Measurements from ENCODE around the gene GALK1.
"Not testable (repeated sequence)": the region's sequence is repeated elsewhere in the genome, so short reads cannot be mapped to it uniquely, and the experiment has no call there.

The GALK1 gene

DNA sequence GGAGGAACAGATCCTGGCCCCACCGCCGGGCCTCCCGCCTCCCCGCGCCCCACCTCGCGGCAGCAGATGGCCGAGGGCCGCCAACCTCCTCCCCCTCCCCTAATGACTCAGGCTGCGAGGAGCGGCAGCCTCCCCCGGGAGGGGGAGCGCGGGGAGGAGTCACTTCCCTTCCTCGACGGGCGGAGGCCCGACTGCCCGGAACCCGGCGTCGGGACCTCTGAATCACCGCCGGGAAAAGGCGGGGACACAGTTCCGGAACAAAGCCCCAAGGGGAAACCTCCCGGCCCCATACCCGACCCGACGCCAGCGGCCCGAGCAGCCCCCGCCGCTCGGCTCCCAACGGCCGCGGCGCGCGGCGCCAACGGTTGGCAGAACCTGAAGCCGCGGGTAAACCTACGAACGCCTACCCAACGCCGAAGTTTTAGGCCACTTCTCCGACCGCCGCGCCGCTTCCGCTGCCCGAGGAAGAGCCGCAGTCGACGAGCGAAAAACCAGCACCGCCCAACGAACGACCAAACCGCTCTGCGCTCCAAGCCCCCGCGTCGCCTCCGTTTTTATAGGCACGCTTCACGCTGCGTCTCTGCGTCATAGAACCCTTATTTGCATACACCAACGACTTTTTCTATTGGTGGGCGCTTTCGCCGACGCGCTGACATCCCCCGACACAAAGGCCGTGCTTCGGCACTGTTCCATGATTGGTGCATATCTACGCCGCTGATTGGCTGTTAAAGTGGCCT is 14.4 kb upstream of the GALK1 start (continued):
- TF ChIP-seq ISL1 (CRISPR knock-in tag; IDR thresholded peaks at IDR 0.05) (no peak), ZNF70 (CRISPR knock-in tag; IDR thresholded peaks at IDR 0.05) (peak; percentile 78), GLIS3 (CRISPR knock-in tag; IDR thresholded peaks at IDR 0.05) (no peak; the same call in 1 of the 2 replicates), OSR1 (CRISPR knock-in tag; IDR thresholded peaks at IDR 0.05) (no peak), RARB (CRISPR knock-in tag; IDR thresholded peaks at IDR 0.05) (peak; percentile 23; the same call in 1 of the 2 replicates), ZNF565 (CRISPR knock-in tag; conservative IDR thresholded peaks at IDR 0.05; ENCODE audit: low read depth) (0 out of 2 replicates have a peak, but pooled peaks have one; percentile 52), ZFP3 (CRISPR knock-in tag; IDR thresholded peaks at IDR 0.05) (no peak; the same call in 1 of the 2 replicates)
- TF ChIP-seq, protein P1, sequence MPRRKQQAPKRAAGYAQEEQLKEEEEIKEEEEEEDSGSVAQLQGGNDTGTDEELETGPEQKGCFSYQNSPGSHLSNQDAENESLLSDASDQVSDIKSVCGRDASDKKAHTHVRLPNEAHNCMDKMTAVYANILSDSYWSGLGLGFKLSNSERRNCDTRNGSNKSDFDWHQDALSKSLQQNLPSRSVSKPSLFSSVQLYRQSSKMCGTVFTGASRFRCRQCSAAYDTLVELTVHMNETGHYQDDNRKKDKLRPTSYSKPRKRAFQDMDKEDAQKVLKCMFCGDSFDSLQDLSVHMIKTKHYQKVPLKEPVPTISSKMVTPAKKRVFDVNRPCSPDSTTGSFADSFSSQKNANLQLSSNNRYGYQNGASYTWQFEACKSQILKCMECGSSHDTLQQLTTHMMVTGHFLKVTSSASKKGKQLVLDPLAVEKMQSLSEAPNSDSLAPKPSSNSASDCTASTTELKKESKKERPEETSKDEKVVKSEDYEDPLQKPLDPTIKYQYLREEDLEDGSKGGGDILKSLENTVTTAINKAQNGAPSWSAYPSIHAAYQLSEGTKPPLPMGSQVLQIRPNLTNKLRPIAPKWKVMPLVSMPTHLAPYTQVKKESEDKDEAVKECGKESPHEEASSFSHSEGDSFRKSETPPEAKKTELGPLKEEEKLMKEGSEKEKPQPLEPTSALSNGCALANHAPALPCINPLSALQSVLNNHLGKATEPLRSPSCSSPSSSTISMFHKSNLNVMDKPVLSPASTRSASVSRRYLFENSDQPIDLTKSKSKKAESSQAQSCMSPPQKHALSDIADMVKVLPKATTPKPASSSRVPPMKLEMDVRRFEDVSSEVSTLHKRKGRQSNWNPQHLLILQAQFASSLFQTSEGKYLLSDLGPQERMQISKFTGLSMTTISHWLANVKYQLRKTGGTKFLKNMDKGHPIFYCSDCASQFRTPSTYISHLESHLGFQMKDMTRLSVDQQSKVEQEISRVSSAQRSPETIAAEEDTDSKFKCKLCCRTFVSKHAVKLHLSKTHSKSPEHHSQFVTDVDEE (CRISPR knock-in tag; IDR thresholded peaks at IDR 0.05), result peak; percentile 16
- TF ChIP-seq, protein P2, sequence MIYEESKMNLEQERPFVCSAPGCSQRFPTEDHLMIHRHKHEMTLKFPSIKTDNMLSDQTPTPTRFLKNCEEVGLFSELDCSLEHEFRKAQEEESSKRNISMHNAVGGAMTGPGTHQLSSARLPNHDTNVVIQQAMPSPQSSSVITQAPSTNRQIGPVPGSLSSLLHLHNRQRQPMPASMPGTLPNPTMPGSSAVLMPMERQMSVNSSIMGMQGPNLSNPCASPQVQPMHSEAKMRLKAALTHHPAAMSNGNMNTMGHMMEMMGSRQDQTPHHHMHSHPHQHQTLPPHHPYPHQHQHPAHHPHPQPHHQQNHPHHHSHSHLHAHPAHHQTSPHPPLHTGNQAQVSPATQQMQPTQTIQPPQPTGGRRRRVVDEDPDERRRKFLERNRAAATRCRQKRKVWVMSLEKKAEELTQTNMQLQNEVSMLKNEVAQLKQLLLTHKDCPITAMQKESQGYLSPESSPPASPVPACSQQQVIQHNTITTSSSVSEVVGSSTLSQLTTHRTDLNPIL (CRISPR knock-in tag; IDR thresholded peaks at IDR 0.05; ENCODE audit: low read depth), result no peak

DNA sequence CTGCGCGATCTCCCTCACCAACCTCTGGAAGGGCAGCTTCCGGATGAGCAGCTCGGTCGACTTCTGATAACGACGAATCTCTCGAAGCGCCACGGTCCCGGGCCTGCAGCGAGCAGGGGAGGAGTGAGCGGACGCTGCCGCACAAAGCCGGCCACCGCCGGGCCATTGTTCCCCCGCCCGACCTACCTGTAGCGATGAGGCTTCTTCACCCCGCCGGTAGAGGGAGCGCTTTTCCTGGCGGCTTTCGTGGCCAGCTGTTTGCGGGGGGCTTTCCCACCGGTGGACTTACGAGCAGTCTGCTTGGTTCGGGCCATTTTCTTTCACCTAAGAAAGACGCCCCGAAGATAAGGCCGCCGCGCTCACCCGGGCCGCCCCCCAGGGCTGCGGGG is 13.9 kb upstream of the GALK1 start:
- TF ChIP-seq, protein P3, sequence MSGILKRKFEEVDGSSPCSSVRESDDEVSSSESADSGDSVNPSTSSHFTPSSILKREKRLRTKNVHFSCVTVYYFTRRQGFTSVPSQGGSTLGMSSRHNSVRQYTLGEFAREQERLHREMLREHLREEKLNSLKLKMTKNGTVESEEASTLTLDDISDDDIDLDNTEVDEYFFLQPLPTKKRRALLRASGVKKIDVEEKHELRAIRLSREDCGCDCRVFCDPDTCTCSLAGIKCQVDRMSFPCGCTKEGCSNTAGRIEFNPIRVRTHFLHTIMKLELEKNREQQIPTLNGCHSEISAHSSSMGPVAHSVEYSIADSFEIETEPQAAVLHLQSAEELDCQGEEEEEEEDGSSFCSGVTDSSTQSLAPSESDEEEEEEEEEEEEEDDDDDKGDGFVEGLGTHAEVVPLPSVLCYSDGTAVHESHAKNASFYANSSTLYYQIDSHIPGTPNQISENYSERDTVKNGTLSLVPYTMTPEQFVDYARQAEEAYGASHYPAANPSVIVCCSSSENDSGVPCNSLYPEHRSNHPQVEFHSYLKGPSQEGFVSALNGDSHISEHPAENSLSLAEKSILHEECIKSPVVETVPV (CRISPR knock-in tag; IDR thresholded peaks at IDR 0.05), result peak; percentile 77; the same call in 1 of the 2 replicates
- TF ChIP-seq ISL1 (CRISPR knock-in tag; IDR thresholded peaks at IDR 0.05) (no peak), ZFP30 (CRISPR knock-in tag; IDR thresholded peaks at IDR 0.05) (peak; percentile 20; the same call in 1 of the 2 replicates)
- TF ChIP-seq, protein P2 (CRISPR knock-in tag; IDR thresholded peaks at IDR 0.05; ENCODE audit: low read depth), result no peak
- TF ChIP-seq, protein P4, sequence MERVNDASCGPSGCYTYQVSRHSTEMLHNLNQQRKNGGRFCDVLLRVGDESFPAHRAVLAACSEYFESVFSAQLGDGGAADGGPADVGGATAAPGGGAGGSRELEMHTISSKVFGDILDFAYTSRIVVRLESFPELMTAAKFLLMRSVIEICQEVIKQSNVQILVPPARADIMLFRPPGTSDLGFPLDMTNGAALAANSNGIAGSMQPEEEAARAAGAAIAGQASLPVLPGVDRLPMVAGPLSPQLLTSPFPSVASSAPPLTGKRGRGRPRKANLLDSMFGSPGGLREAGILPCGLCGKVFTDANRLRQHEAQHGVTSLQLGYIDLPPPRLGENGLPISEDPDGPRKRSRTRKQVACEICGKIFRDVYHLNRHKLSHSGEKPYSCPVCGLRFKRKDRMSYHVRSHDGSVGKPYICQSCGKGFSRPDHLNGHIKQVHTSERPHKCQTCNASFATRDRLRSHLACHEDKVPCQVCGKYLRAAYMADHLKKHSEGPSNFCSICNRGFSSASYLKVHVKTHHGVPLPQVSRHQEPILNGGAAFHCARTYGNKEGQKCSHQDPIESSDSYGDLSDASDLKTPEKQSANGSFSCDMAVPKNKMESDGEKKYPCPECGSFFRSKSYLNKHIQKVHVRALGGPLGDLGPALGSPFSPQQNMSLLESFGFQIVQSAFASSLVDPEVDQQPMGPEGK (CRISPR knock-in tag; IDR thresholded peaks at IDR 0.05; ENCODE audit: borderline replicate concordance), result peak; percentile 97
- no peak for ATAC-seq

DNA sequence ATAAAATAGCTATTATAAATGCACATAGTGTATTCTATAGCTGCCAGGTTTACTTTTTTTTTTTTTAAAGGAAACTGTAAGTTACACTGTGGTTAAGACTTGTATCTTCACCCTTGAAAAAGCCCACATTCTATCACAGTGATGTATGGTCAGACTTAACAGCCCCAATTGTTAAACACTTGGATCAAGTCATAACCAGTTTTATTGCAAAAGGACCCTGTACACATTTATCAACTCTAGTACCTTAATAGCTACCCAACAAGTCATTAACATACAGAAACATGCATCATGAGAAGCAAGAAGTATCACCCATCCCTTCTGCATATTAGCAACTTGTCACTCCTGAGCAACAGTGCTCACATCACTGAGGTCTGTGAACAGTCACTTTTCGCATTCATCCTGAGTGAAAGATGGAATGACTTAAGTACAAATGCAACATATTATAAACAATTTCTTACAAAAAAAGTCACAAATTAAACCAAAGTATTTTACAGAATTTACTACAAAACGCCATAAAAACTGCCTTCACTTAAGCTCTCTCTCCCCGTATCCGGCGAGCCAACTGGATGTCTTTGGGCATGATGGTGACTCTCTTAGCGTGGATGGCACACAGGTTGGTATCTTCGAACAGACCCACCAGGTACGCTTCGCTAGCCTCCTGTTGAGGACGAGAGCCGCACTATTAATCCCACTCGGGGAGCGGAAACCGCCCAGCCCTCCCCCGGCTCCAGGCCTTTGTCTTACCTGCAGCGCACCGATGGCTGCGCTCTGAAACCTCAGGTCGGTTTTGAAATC is 13.3 kb upstream of the GALK1 start:
- ATAC-seq, result not testable (repeated sequence)
- TF ChIP-seq, protein P3 (CRISPR knock-in tag; IDR thresholded peaks at IDR 0.05), result peak; percentile 57; the same call in 1 of the 2 replicates
- TF ChIP-seq ZC3H10 (CRISPR knock-in tag; IDR thresholded peaks at IDR 0.05), result 0 out of 2 replicates have a peak, but pooled peaks have one; percentile 12

Data from SK-N-SH treated with all-trans-retinoic acid at 6 μM for 48 hours (cell line).